OCI-LY3 (cell line): ENCODE results near the gene THRA.

Source experiments
- H2AFZ ChIP-seq: fragments of 200-600, 300-600 bp; shearing (Covaris generic); 2 replicates; pipeline ENCODE4 v1.6.0; 2014; ENCODE audit warnings: antibody characterized with exemption, low read depth, low read length
- H3K27ac ChIP-seq: fragments of 200-600, 300-600 bp; sonication (generic); 2 replicates; pipeline ENCODE4 v1.5.1; 2014; ENCODE audit warnings: mild to moderate bottlenecking, low read length, moderate library complexity, mixed read lengths
- H3K27me3 ChIP-seq: fragments of 200-600, 300-600 bp; sonication (generic); 2 replicates; pipeline ENCODE4 v1.6.1; 2014; ENCODE audit warnings: low read depth, low read length, mixed read lengths
- H3K36me3 ChIP-seq: fragments of 200-600, 300-600 bp; sonication (generic); replicated peaks from 2 replicates; pipeline ENCODE3; 2014; ENCODE audit warnings: low read depth, low read length, mixed read lengths
- H3K4me1 ChIP-seq: fragments of 300-600, 200-600 bp; sonication (generic); 2 replicates; pipeline ENCODE4 v1.6.1; 2014; ENCODE audit warnings: low read length, mixed read lengths
- H3K4me2 ChIP-seq: fragments of 200-600, 300-600 bp; sonication (generic); 2 replicates; pipeline ENCODE4 v1.6.1; 2014; ENCODE audit warnings: low read length, mixed read lengths
- H3K4me3 ChIP-seq: fragments of 300-600, 200-600 bp; sonication (generic); 2 replicates; pipeline ENCODE4 v1.5.1; 2014; ENCODE audit warnings: antibody characterized with exemption, mild to moderate bottlenecking, low read length, moderate library complexity
- H3K79me2 ChIP-seq: fragments of 300-600, 200-600 bp; shearing (Covaris generic); 2 replicates; pipeline ENCODE4 v1.6.1; 2014; ENCODE audit warnings: mild to moderate bottlenecking, low read length, mixed read lengths
- H3K9ac ChIP-seq: fragments of 300-600, 200-600 bp; shearing (Covaris generic); 2 replicates; pipeline ENCODE4 v1.6.0; 2014; ENCODE audit warnings: mild to moderate bottlenecking, low read length, moderate library complexity
- H3K9me3 ChIP-seq: fragments of 200-600, 300-600 bp; shearing (Covaris generic); 2 replicates; pipeline ENCODE4 v1.6.1; 2014; ENCODE audit warnings: low read length, mixed read lengths; ENCODE audit not compliant: insufficient read depth
- H4K20me1 ChIP-seq: fragments of 200-600, 300-600 bp; sonication (generic); 2 replicates; pipeline ENCODE4 v1.6.1; 2016; ENCODE audit warnings: low read length, mixed read lengths; ENCODE audit not compliant: insufficient read depth
- EZH2phosphoT487 ChIP-seq: fragments of 200-600 bp; shearing (Covaris generic); IDR thresholded peaks from 2 replicates; pipeline ENCODE4 v1.6.1; 2018; ENCODE audit warnings: antibody characterized with exemption, mixed run types, low read depth
- TF ChIP-seq, protein P1 (sequence below): fragments of 200-600, 300-600 bp; sonication (generic); IDR thresholded peaks from 2 replicates; pipeline ENCODE4 v1.5.1; 2014; ENCODE audit warnings: antibody characterized with exemption, low read length, low read depth

The THRA gene

DNA sequence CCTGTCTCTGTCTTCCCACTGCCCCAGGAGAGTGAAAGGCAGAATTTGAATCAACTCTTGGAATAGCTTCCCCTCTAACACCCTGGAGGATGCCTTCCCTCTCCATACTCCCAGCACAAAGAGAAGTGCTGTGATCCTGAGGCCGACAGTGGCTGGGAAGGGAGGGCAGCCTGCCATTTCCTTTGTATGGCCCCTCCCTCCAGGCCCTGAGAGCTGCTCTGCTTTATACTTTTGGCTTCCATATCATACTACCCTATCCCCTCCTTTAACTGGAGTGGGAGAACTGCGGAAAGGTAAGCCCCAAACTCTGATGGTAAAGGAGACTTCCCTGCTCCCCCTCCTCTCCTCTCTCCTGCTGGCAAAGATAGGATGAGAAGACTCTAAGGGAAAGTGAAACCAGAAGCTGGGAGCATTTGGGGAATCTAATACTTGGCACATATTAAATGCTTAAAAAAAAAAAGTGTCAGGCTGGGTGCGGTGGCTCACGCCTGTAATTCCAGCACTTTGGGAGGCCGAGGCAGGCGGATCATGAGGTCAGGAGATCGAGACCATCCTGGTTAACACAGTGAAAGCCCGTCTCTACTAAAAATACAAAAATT, 4.5 kb upstream of the THRA start:
- H2AFZ ChIP-seq, result no peak overlapping the region
- no peak overlapping the region for H3K4me3 ChIP-seq
- peaks cover 13% of the 10 kb centered on the region for H3K27me3 ChIP-seq
- peaks cover 9% of the 10 kb centered on the region for H3K79me2 ChIP-seq
- no peaks in the 10 kb centered on the region for H4K20me1 ChIP-seq
- no peaks in the 10 kb centered on the region for H3K36me3 ChIP-seq
- H3K9ac ChIP-seq, result no peak overlapping the region
- H3K4me1 ChIP-seq, result peaks cover 18% of the 10 kb centered on the region
- no peak overlapping the region for H3K4me2 ChIP-seq
- TF ChIP-seq, protein P1, sequence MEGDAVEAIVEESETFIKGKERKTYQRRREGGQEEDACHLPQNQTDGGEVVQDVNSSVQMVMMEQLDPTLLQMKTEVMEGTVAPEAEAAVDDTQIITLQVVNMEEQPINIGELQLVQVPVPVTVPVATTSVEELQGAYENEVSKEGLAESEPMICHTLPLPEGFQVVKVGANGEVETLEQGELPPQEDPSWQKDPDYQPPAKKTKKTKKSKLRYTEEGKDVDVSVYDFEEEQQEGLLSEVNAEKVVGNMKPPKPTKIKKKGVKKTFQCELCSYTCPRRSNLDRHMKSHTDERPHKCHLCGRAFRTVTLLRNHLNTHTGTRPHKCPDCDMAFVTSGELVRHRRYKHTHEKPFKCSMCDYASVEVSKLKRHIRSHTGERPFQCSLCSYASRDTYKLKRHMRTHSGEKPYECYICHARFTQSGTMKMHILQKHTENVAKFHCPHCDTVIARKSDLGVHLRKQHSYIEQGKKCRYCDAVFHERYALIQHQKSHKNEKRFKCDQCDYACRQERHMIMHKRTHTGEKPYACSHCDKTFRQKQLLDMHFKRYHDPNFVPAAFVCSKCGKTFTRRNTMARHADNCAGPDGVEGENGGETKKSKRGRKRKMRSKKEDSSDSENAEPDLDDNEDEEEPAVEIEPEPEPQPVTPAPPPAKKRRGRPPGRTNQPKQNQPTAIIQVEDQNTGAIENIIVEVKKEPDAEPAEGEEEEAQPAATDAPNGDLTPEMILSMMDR, result no peak
- TF ChIP-seq EZH2phosphoT487, result no peak
- no peak overlapping the region for H3K27ac ChIP-seq
- no peaks in the 10 kb centered on the region for H3K9me3 ChIP-seq

DNA sequence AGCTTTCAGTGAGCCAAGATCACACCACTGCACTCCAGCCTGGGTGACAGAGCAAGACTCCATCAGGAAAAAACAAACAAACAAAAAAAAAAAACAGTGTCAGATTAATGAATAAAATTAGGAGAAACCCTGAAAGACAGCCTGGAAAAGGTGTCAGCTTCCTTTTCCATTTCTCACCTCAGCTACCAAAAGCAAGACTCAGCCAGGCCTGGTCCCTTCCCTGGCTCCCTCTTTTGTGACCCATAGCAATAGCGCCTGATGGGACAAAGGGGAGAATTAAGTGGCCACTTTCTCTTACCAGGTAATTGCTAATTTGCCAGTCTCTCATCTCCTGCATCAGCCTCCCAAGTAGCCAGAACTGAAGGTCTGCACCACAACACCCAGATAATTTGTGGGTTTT, 3.9 kb upstream of the THRA start:
- Histone ChIP-seq H3K4me1 (peaks cover 17% of the 10 kb centered on the region), H3K4me2 (no peak overlapping the region), H4K20me1 (no peaks in the 10 kb centered on the region), H3K9me3 (no peaks in the 10 kb centered on the region), H3K4me3 (no peak overlapping the region), H3K9ac (no peak overlapping the region), H3K27me3 (peaks cover 14% of the 10 kb centered on the region), H3K36me3 (no peaks in the 10 kb centered on the region), H2AFZ (no peak overlapping the region), H3K27ac (no peak overlapping the region), H3K79me2 (peaks cover 3% of the 10 kb centered on the region)
- no peak for TF ChIP-seq EZH2phosphoT487
- TF ChIP-seq, protein P1, result no peak

DNA sequence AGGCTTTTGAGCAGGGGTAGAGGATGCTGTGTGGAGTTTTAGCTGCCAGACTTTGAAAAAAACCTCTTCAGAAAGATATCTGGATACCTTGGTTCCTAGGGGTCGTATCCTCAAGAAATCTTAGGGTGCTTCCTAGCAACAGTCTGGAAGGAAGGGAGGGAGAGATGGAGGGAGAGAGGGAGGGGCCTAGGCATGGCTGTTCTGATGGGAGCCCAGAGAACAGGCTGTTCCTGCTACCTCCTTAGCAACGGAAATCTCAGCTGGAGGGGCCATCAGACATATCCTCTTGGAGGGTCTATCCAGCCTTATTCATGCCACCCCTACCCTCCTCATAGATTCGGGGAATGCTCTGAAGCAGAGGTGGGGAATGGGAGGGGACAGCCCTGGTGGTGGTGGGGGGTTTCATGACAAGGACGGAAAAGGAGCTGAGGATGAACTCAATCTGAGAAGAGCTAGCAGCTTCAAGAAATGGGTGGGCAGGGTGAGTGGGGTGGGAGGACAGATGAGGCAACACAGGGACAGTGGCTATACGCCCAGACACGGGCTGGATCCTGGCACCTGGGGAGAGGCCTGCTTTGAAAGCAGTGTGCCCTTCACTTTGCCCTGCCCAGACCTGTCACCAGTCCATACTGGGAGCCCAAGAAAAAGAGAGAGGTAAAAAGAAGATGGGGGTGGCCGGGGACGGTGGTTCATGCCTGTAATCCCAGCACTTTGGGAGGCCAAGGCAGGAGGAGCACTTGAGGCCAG, 2.9 kb upstream of the THRA start:
- no peak overlapping the region; the same call in 1 of the 2 replicates for H2AFZ ChIP-seq
- peaks cover 22% of the 10 kb centered on the region for H3K4me1 ChIP-seq
- no peak overlapping the region for H3K4me3 ChIP-seq
- peaks cover 22% of the 10 kb centered on the region for H3K27me3 ChIP-seq
- H3K4me2 ChIP-seq, result no peak overlapping the region
- TF ChIP-seq, protein P1, result no peak
- no peak for TF ChIP-seq EZH2phosphoT487
- no peaks in the 10 kb centered on the region for H4K20me1 ChIP-seq
- H3K79me2 ChIP-seq, result 0 out of 2 replicates have a peak, but pooled peaks cover 2% of the 10 kb centered on the region
- no peaks in the 10 kb centered on the region for H3K9me3 ChIP-seq
- H3K36me3 ChIP-seq, result no peaks in the 10 kb centered on the region
- no peak overlapping the region for H3K9ac ChIP-seq
- H3K27ac ChIP-seq, result no peak overlapping the region

- Histone ChIP-seq H4K20me1 (no peaks in the 10 kb centered on the region), H3K4me1 (peaks cover 20% of the 10 kb centered on the region), H3K27ac (no peak overlapping the region), H3K4me2 (no peak overlapping the region), H3K36me3 (no peaks in the 10 kb centered on the region), H2AFZ (no peak overlapping the region), H3K4me3 (no peak overlapping the region), H3K79me2 (0 out of 2 replicates have a peak, but pooled peaks cover 2% of the 10 kb centered on the region), H3K27me3 (peaks cover 22% of the 10 kb centered on the region), H3K9me3 (no peaks in the 10 kb centered on the region), H3K9ac (no peak overlapping the region)
- TF ChIP-seq, protein P1, result no peak
- no peak for TF ChIP-seq EZH2phosphoT487
Observed at GRCh38 chr17:40060887-40061608, 1.7 kb upstream of the THRA start.
